IMR-90 (cell line): ENCODE measurements around the gene TRPC3.

Source experiments
- CTCF ChIP-seq: conservative IDR thresholded peaks from 2 replicates; pipeline ENCODE4 v1.5.1; 2012; ENCODE audit warnings: mild to moderate bottlenecking, low read depth, low read length, improper control_type of control experiment
- ELK1 ChIP-seq: fragments of 150-350 bp; IDR thresholded peaks from 2 replicates; pipeline ENCODE4 v1.6.1; 2016; ENCODE audit warnings: low read depth, mild to moderate bottlenecking, low read length, moderate library complexity, borderline replicate concordance
- FOS ChIP-seq: fragments of 150-350 bp; IDR thresholded peaks from 2 replicates; pipeline ENCODE4 v1.6.1; 2016; ENCODE audit warnings: low read depth, low read length
- MAFK ChIP-seq: IDR thresholded peaks from 2 replicates; pipeline ENCODE4 v1.6.1; 2012; ENCODE audit warnings: low read depth, low read length, improper control_type of control experiment
- POLR2A ChIP-seq: IDR thresholded peaks from 2 replicates; pipeline ENCODE4 v1.6.1; 2012; ENCODE audit warnings: mild to moderate bottlenecking, low read depth, low read length
- RCOR1 ChIP-seq: IDR thresholded peaks from 2 replicates; pipeline ENCODE4 v1.6.1; 2012; ENCODE audit warnings: mild to moderate bottlenecking, low read length, improper control_type of control experiment; ENCODE audit not compliant: insufficient replicate concordance
- RFX5 ChIP-seq: IDR thresholded peaks from 2 replicates; pipeline ENCODE4 v1.8.0; 2012; ENCODE audit warnings: low read depth, mild to moderate bottlenecking, low read length, moderate library complexity
- SMC3 ChIP-seq: fragments of 150-350 bp; IDR thresholded peaks from 2 replicates; pipeline ENCODE4 v1.6.1; 2016; ENCODE audit warnings: low read depth, mild to moderate bottlenecking, antibody characterized with exemption, low read length, moderate library complexity

- no peak for TF ChIP-seq POLR2A
- TF ChIP-seq CTCF = no peak
- no peak for TF ChIP-seq SMC3
- no peak for TF ChIP-seq MAFK
- no peak for TF ChIP-seq ELK1
- TF ChIP-seq RCOR1 = no peak
- TF ChIP-seq FOS = no peak
- TF ChIP-seq RFX5 = no peak
Measured at GRCh38 chr4:121950680-121951520, 960 bp downstream of the TRPC3 start.
